Activated CD8-positive, alpha-beta memory T cell treated with anti-CD3 and anti-CD28 coated beads for 48 hours (primary cell): Measurements from ENCODE around the gene PAK1.

Source experiments
- DNase-seq, 3 experiments: peaks; one replicate each; pipeline ENCODE4 v3.0.0-alpha.2; 2020; ENCODE audit warnings: low read depth in 2 of 3, low spot score in 2 of 3

The PAK1 gene

GRCh38 chr11:77438487-77438886, 35.4 kb downstream of the PAK1 start:
- DNase-seq, result no peak

DNA sequence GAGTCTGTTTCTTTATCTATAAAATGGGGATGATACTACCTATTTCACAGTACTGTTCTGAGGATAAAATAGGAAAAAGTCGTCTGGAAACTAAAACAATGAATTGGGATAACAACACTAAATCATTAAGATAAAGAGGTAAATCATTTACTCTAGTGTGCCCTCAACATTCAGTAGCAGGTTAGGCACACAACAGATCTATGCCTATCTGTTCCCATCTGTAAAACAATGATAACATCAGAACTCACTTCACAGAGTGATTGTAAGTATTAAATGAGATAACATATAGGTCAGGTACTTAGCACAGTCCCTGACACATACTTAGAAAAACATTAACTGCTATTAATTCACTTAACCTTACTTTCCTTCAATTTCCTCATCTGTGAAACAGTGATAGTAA, 36.9 kb downstream of the PAK1 start:
- no peak for DNase-seq

GRCh38 chr11:77436506-77436905, 37.4 kb downstream of the PAK1 start:
- no peak for DNase-seq

GRCh38 chr11:77435972-77436371, 37.9 kb downstream of the PAK1 start:
- DNase-seq, result no peak

- no peak for DNase-seq
Observed at GRCh38 chr11:77431813-77432212, 42.1 kb downstream of the PAK1 start.

DNA sequence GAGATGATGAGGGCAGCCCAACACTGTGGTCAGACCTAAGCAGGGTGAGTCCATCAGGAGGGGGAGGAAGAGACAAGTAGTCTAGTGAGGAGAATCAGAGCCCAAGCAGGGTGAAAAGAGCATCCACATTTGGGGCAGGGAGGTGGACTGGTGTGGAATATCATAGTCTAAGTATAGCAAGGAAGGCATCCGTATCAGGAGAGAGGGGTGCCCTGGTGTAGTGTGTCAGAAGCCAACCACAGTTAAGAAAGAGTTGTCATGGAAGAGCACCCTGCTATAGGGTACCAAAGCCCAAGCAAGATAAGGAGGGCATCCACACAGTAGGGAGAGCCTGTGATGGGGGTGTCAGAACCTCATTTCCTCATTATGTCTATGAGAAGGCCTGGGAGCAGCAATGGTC, 45.3 kb downstream of the PAK1 start:
- no peak for DNase-seq

DNA sequence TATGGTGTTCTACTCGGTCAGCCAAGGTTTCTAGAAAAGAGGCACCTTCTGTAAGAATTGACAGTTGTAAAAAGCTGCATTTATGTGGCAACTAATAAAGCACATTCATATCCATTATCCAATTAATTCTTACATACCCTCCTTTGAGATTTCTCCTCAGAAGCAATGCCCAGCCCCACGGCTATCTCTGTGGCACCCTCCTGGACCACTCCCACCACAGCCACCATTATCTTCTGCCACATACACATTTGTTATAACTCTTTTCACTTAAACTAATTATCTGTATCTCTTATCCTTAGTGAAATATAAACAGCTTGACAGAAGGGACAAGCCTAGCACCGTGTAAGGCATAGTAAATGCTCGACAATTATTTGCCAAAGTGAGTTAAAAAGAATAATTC, 48.5 kb downstream of the PAK1 start:
- no peak for DNase-seq

GRCh38 chr11:77424644-77425043, 49.2 kb downstream of the PAK1 start:
- DNase-seq, result no peak

- DNase-seq, result no peak
Observed at GRCh38 chr11:77423624-77424023, 50.3 kb downstream of the PAK1 start.

GRCh38 chr11:77422687-77423086, 51.2 kb downstream of the PAK1 start:
- no peak for DNase-seq

DNA sequence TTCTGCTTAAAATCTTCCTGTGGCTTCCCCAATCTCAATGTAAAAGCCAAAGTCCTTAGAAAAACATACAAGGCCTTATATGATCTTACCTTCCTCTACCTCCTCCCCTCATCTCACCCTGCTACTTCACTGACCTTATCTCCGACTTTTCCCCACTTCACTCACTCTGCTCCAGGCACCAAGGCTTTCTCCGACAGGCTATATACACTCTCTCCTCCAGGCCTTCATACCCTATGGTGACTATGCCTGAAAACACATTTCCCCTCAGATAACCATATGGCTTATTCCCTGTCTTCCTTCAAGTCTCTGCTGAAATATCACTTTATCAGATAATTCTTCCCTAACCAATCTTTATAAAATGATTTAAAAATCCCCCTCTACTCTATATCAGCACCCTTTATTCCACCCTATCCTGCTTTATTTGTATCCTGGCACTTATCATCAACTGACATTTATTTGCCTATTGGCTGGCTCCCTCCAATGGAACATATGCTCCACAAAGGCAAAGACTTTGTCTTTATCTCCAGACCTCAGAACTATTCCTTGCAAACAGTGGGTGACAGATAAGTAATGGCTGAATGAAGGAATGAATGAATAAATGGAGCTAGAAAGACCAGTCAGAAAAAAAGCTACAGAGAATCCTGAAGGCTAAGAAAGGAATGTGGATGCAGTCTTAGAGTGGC, 52.7 kb downstream of the PAK1 start:
- no peak for DNase-seq

DNA sequence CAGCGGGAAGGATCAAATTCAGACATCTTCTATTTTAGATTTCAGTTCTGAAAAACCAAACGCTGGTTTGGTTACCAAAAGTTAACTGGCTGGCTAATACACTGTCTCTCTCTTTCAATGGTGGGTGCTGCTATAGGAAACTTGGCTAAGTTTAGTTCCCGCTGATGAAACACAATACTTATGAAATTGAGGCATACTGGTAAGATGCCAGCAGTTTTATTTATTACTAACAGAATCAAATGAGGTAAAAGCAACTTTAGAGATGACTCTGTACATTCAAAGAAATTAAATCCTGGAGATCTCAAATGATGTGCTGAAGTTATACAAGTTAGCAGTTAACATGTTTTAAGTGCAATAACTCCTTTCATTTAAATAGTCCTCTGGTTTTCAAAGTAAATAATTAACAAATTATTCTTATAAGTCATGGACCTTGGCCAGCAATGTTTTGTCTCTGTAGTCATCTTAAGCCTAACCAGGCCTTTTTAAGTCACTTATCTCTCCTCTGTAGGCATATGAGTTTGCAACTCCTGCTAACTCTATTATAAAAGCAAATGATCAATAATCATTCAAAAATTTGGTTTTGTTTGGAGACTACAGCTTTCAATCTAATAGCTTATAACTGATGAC, 54.8 kb downstream of the PAK1 start:
- no peak for DNase-seq

DNA sequence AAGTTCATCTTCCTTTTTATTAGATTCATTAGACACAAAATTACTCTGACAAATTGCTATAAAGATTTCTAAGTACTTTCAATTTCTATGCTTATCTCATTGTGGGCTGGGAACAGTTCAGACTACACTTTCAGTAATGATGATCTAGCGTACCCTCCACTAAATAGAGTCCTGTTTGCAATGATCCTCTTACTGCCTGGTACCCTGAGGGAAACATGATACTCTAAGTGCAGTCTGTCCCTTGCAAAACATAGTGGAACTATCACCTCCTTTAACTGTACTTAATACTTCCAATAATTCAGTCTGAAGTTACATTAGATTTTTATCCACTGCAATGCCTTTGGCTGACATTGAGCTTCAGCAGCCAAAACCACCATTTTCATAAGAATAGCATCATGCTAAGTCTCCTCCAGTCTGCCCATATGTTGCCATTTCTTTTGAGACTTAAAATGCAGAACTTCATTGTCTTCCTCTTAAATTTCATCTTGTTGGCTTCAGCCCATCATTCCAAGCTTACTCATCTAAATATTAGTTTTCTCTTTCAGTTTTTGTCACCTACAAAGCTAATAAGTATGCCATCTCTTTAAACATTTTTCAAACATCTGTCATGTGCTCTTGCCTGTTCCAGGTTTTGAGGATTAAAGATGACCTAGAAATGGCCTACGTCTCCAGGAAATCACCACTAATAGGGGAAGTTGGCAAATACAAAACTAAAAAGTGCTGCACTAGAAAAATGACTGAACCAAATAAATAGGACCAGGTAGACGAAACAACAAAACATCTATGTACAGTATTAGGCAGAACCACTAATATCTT, 55.5 kb downstream of the PAK1 start:
- no peak for DNase-seq

GRCh38 chr11:77416357-77416756, 57.5 kb downstream of the PAK1 start:
- DNase-seq, result no peak

- no peak for DNase-seq
Observed at GRCh38 chr11:77413850-77414460, 59.9 kb downstream of the PAK1 start.

GRCh38 chr11:77412814-77413213, 61.1 kb downstream of the PAK1 start:
- no peak for DNase-seq

DNA sequence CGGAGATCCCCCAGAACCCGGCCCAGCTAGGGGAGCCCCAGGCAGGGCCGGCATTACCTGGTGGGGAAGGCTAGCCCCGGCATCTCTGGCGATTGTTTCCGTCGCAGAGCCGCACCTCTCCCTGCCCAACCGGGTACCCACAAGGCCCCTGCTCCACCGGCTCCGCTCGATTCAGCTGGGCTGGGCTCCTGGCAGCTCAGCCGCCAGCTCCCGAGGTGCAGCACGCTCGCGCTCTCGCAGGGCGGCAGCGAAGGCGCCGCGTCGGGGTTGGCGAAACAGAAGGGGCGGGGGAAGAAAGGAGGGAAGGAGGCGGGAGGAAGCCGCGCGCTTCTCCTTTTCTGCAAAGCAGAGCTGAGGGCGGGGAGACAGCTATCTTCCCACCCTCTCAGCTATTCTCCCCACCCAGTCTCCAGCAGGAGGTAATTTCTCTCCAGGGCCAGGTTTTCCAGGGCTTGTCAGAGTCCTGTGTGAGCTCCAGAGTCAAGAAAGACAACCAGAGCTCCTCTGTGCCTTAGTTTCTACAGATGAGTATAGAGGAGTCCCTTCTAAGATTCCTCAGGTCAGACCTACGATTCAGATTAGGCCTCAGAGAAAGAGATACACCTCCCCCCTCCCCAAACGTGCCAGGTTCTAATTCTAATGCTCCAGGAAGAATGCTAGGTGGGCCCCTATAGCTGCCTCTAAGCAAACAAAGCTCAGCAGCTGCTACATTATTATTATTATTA, 62.0 kb downstream of the PAK1 start:
- DNase-seq, result peak; percentile 57 to 62 (median 59)

DNA sequence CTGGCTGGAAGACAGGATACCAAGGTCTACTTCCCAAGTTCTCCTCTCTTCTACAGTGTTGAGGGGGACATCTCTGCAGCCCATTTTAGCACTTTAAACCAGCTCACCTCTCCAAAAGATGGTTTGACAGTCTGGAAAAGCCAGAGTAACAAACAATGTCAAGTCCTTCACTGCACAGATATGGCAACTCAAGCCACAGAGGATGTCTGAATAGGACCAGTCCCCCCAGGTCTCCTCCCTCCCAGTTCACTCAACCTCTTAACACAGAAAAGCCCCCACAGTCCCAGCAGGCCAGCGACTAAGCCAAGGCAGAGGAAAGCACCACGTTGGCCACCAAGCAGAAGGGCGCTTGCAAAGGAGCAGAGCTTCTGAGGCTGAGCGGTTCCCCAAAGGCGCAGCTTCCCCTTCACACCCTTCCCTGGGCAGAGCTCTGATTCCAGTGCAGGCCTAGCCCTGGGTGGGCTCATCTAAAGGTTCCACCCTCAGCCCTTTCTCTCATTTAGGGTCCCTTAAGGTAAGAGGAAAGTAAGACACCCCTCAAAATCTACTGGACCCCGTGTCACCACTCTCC, 62.7 kb downstream of the PAK1 start:
- no peak for DNase-seq

GRCh38 chr11:77410076-77410827, 63.6 kb downstream of the PAK1 start:
- no peak for DNase-seq

DNA sequence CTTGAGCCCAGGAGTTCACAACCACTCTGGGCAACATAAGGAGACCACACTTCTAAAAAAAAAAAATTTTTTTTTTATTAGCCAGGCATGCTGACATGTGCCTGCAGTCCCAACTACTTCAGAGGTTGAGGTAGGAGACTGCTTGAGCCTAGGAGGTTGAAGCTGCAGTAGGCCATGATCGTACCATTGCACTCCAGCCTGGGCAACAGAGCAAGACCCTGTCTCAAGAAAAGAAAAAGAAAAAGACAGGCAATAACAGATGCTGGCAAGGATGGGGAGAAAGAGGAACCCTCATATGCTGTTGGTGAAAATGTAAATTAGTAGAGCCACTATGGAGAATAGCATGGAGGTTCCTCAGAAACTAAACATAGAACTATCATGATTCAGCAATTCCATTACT, 64.8 kb downstream of the PAK1 start:
- DNase-seq, result no peak
